Lower leg skin (tissue), 4 donors: Measurements from ENCODE around the gene ZNF672. TPM values are rescaled to one million over a fixed set of nuclear protein-coding genes. Genes with fewer than 3 reads are reported as not detected.

Experiments used
- DNase-seq, 2 donors: peaks; one replicate each; pipeline ENCODE4 v3.0.0-alpha.2; 2019; ENCODE audit warnings: low spot score in 2 of 2
- H3K4me3 ChIP-seq: fragments of 200-600 bp; sonication (generic); 2 replicates; pipeline ENCODE4 v1.5.1; 2017; ENCODE audit warnings: mild to moderate bottlenecking, low read depth; ENCODE audit not compliant: poor library complexity, severe bottlenecking
- POLR2A ChIP-seq, 2 donors: fragments of 450-650 bp; IDR thresholded peaks; one replicate each; pipeline ENCODE4 v1.6.1; 2016 to 2017; ENCODE audit warnings: antibody characterized with exemption in 2 of 2, mild to moderate bottlenecking in 1 of 2, moderate library complexity in 1 of 2
- WGBS, 2 donors: methylation state at CpG; one replicate each; pipeline ENCODE4 v1.1.5; 2018; 5-methylcytosine and 5-hydroxymethylcytosine counted together
- intact Hi-C: fragments of 100-400 bp; cut with DNase I; formaldehyde crosslinking; loops from one replicate; pipeline ENCODE4 v1.15.0; 2023; ENCODE audit warnings: low total_unique reads
- total RNA-seq, 4 donors: library from RNA; depleted of rRNA; stranded (reverse); fragments of >200 nt; gene quantifications; one replicate each; pipeline ENCODE4 v1.1.0, GENCODE V29; 2016
- TF ChIP-seq, protein P1 (sequence below), 3 donors: fragments of 450-650 bp; IDR thresholded peaks; one replicate each; pipeline ENCODE4 v1.5.1; 2016; ENCODE audit warnings: antibody characterized with exemption in 3 of 3, mild to moderate bottlenecking in 3 of 3, moderate library complexity in 2 of 3

ZNF672 gene
- total RNA-seq, 4 donors from 2014 or later, result 34.7 to 50.4 (median 42.6) TPM

DNA sequence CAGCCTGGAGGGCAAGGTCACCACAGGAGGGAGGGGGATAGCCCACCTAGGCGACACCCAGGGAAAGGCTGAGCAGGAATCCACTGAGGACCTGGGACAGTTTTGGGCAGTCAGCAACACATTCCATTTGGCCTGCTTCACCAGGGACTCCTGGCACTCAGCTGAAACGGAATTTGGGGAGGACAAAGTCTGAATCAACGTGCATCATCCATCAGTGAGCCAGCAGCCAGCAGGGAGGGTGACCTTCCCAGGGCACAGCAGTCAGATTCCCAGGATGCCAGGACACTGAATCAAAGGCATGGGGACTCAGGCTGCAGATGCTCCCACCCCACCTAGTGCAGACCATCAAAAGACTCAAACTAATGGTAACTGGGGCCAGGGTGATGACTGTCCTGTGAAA is 16.9 kb upstream of the ZNF672 start:
- no peak overlapping the region for H3K4me3 ChIP-seq
- intact Hi-C loops, result no loop called here
- peak; percentile 7 to 54 for DNase-seq
- TF ChIP-seq POLR2A (IDR thresholded peaks at IDR 0.05), result no peak
- TF ChIP-seq, protein P1, sequence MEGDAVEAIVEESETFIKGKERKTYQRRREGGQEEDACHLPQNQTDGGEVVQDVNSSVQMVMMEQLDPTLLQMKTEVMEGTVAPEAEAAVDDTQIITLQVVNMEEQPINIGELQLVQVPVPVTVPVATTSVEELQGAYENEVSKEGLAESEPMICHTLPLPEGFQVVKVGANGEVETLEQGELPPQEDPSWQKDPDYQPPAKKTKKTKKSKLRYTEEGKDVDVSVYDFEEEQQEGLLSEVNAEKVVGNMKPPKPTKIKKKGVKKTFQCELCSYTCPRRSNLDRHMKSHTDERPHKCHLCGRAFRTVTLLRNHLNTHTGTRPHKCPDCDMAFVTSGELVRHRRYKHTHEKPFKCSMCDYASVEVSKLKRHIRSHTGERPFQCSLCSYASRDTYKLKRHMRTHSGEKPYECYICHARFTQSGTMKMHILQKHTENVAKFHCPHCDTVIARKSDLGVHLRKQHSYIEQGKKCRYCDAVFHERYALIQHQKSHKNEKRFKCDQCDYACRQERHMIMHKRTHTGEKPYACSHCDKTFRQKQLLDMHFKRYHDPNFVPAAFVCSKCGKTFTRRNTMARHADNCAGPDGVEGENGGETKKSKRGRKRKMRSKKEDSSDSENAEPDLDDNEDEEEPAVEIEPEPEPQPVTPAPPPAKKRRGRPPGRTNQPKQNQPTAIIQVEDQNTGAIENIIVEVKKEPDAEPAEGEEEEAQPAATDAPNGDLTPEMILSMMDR (IDR thresholded peaks at IDR 0.05), result no peak
- WGBS, 2 donors, result 33 to 44% methylated on average over 3 of the region's 3 CpGs

DNA sequence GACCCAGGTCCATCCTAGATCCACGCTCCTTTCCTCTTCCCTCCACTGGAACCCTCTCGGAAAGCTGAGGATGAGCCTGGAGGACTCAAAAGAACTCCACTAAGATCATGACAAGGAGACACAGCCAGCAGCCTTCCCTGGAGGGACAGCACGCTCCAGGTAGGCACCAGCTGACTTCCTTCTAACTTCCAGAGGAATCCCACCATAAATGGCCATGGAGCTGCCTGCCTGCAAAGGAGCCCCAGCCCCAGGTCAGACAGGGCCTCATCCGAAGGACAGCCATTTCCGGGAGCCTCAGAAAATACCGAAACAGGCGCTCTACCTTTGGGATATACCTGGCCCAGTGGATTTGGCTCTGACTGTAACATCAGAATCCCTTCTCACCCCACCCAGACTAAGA is 16.4 kb upstream of the ZNF672 start:
- no peak for TF ChIP-seq POLR2A (IDR thresholded peaks at IDR 0.05)
- TF ChIP-seq, protein P1 (IDR thresholded peaks at IDR 0.05), result no peak
- peak; percentile 10 to 61 for DNase-seq
- no peak overlapping the region for H3K4me3 ChIP-seq
- intact Hi-C loops, result no loop called here
- 87 to 91% methylated on average over 7 of the region's 7 CpGs for WGBS, 2 donors

DNA sequence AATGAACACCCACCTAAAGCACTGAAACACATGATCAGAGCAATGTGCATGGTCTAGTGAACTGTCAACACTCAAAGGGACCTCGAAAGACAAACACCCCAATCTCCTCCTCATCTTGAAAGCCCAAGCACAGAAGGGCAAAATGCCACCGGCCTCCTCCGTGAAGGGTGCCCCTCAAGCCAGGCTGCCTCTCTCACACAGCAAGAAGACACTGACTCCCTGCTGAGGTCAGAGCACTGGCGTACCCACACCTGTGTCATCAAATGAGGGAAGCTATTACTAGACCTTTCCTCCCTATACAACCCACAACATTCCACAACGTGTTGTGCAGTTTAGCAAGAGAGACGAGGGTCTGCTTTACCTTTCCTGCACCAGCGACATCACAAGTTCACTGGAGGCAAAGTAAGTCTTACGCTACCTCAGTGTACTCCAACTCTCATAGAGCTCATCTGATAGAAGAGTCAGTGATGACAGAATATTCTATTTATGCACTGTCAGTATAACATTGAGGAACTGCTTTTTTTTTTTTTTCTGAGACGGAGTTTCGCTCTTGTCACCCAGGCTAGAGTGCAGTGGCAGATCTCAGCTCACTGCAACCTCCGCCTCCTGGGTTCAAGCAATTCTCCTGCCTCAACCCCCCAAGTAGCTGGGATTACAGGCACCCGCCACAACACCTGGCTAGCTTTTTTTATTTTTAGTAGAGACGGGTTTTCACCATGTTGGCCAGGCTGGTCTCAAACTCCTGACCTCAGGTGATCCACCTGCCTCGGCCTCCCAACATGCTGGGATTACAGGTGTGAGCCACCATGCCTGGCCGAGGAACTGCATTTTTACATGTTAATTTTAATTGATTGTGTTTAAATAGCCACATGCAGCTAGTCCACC is 15.6 kb upstream of the ZNF672 start:
- intact Hi-C loops, result no loop called here
- no peak for TF ChIP-seq POLR2A (IDR thresholded peaks at IDR 0.05)
- TF ChIP-seq, protein P1 (IDR thresholded peaks at IDR 0.05), result no peak
- no peak overlapping the region for H3K4me3 ChIP-seq
- WGBS, 2 donors, result 85 to 87% methylated on average over 15 of the region's 15 CpGs
- DNase-seq, result peak; percentile 11 to 52

DNA sequence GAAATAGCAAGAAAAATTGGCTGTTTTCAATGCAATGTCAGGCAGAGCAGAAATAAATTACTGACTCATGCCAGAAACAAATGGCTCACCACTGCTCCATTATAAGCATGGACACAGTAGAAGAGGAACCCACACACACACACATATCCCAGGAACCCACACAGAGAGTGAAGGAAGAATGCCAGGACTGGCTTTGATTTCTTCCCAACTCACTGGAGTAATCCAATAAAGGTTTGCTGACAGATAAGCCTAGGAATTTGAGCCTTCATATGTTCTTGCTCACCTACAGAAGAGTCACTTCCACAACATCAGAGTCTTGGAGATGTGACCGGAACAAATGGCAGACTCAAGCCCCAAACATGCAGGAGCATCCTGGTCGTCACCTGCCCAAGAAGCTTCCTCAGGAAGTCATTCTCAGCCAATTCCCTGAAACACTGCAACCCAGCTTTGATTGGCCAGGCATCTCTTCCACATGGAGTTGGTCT is 14.5 kb upstream of the ZNF672 start:
- H3K4me3 ChIP-seq, result no peak overlapping the region
- WGBS, 2 donors, result 81 to 93% methylated on average over 2 of the region's 2 CpGs
- intact Hi-C loops, result no loop called here
- DNase-seq, result peak in 1 of 2 donors; percentile 56
- no peak for TF ChIP-seq POLR2A (IDR thresholded peaks at IDR 0.05)
- TF ChIP-seq, protein P1 (IDR thresholded peaks at IDR 0.05), result no peak

DNA sequence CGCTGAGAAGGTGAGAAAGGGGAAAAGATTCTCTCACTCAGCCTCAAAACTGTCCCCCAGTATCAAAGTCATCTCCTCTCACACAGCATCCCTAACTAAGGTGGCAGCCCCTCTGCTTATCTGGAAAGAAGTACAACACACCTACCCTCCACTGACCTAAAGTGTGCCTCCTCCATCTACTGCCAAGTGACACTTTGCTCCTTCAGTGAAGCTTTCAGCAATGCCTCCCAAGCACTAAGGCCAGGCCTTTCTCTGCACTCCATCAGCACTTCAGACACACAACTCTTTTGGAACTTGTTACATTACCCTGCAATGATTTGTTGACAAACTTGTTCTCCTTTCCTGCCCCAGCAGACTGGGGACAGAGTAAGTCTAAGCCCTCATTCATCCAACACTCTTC is 13.7 kb upstream of the ZNF672 start:
- DNase-seq, result peak in 1 of 2 donors; percentile 70
- intact Hi-C loops, result no loop called here
- whole genome bisulfite sequencing, 2 donors, result 86 to 100% methylated on average over 1 of the region's 1 CpG
- no peak for TF ChIP-seq POLR2A (IDR thresholded peaks at IDR 0.05)
- TF ChIP-seq, protein P1 (IDR thresholded peaks at IDR 0.05), result no peak
- H3K4me3 ChIP-seq, result no peak overlapping the region
